HFFc6 (cell line): ENCODE measurements around the gene TEKTIP1. TPM values are rescaled to one million over a fixed set of nuclear protein-coding genes. Genes with fewer than 3 reads are reported as not detected.

Experiments used
- DNase-seq: peaks from one replicate; pipeline ENCODE4 v3.0.0-alpha.2; 2018
- H3K27ac Mint-ChIP-seq: 2 replicates; pipeline ENCODE4 v1.8.0; 2020; ENCODE audit warnings: mild to moderate bottlenecking, mixed read lengths
- H3K27me3 Mint-ChIP-seq: 2 replicates; pipeline ENCODE4 v1.8.0; 2021; ENCODE audit warnings: mild to moderate bottlenecking, moderate library complexity, mixed read lengths; ENCODE audit not compliant: insufficient read depth
- H3K36me3 Mint-ChIP-seq: 2 replicates; pipeline ENCODE4 v1.8.0; 2021; ENCODE audit warnings: low read depth, mixed read lengths
- H3K4me1 Mint-ChIP-seq: 2 replicates; pipeline ENCODE4 v1.8.0; 2020; ENCODE audit warnings: low read depth, mixed read lengths
- H3K4me3 Mint-ChIP-seq: 2 replicates; pipeline ENCODE4 v1.8.0; 2020; ENCODE audit warnings: mild to moderate bottlenecking, moderate library complexity, mixed read lengths
- H3K9me3 Mint-ChIP-seq: 2 replicates; pipeline ENCODE4 v1.8.0; 2020; ENCODE audit warnings: mild to moderate bottlenecking, mixed read lengths
- CTCF ChIP-seq: fragments of 200-600 bp; sonication (generic); IDR thresholded peaks from 2 replicates; pipeline ENCODE4 v1.5.0; 2021; ENCODE audit warnings: antibody characterized with exemption, mild to moderate bottlenecking
- total RNA-seq, 6 experiments: library from RNA; stranded (reverse); fragmentation: NEBNext Ultra II Directional; extraction: Animal tissue kit (Norgen Biotek cat#: 25700); gene quantifications; 2 replicates in 1 of 6; 3 replicates in 5 of 6; pipeline ENCODE4 v1.2.3, GENCODE V29; 2021

TEKTIP1 gene
- total RNA-seq, 6 experiments from 2014 or later = 0.25 to 0.51 (median 0.46) TPM; not detected in 1

- no peaks in the 10 kb centered on the region; the same call in 1 of the 2 replicates for H3K36me3 Mint-ChIP-seq
- DNase-seq = no peak
- no peaks in the 10 kb centered on the region for H3K9me3 Mint-ChIP-seq
- no peak overlapping the region for H3K27ac Mint-ChIP-seq
- no peak for TF ChIP-seq CTCF
- H3K4me3 Mint-ChIP-seq = no peak overlapping the region
- H3K27me3 Mint-ChIP-seq = peaks cover 3% of the 10 kb centered on the region
- no peaks in the 10 kb centered on the region for H3K4me1 Mint-ChIP-seq
Measured at GRCh38 chr19:3533563-3534216, 5.3 kb upstream of the TEKTIP1 start.

GRCh38 chr19:3534375-3535234 is 4.4 kb upstream of the TEKTIP1 start:
- H3K4me1 Mint-ChIP-seq = no peaks in the 10 kb centered on the region
- H3K27ac Mint-ChIP-seq = no peak overlapping the region
- peaks cover 3% of the 10 kb centered on the region for H3K36me3 Mint-ChIP-seq
- peaks cover 5% of the 10 kb centered on the region for H3K27me3 Mint-ChIP-seq
- TF ChIP-seq CTCF = no peak
- no peak for DNase-seq
- no peak overlapping the region for H3K4me3 Mint-ChIP-seq
- H3K9me3 Mint-ChIP-seq = no peaks in the 10 kb centered on the region

- peaks cover 9% of the 10 kb centered on the region for H3K36me3 Mint-ChIP-seq
- TF ChIP-seq CTCF = no peak
Measured at GRCh38 chr19:3535235-3535535, 3.8 kb upstream of the TEKTIP1 start.

GRCh38 chr19:3535563-3535965 is 3.4 kb upstream of the TEKTIP1 start:
- Mint-ChIP-seq H3K9me3 (no peaks in the 10 kb centered on the region), H3K4me1 (no peaks in the 10 kb centered on the region), H3K4me3 (no peak overlapping the region), H3K36me3 (peaks cover 9% of the 10 kb centered on the region), H3K27me3 (peaks cover 6% of the 10 kb centered on the region), H3K27ac (no peak overlapping the region)
- DNase-seq = no peak
- no peak for TF ChIP-seq CTCF

More at GRCh38 chr19:3535235-3535535, 3.8 kb upstream of the TEKTIP1 start:
- Mint-ChIP-seq H3K27me3 (peaks cover 6% of the 10 kb centered on the region), H3K4me3 (no peak overlapping the region), H3K4me1 (no peaks in the 10 kb centered on the region), H3K27ac (no peak overlapping the region), H3K9me3 (no peaks in the 10 kb centered on the region)
- no peak for DNase-seq

- Mint-ChIP-seq H3K36me3 (peaks cover 9% of the 10 kb centered on the region), H3K4me3 (no peak overlapping the region)
Measured at GRCh38 chr19:3535981-3536380, 3.0 kb upstream of the TEKTIP1 start.

More at GRCh38 chr19:3535981-3536380, 3.0 kb upstream of the TEKTIP1 start:
- Mint-ChIP-seq H3K27me3 (peaks cover 6% of the 10 kb centered on the region), H3K27ac (no peak overlapping the region), H3K4me1 (no peaks in the 10 kb centered on the region), H3K9me3 (no peaks in the 10 kb centered on the region)
- no peak for TF ChIP-seq CTCF
- no peak for DNase-seq
